Measurements from ENCODE around the gene PLXNB3.
A peak's percentile ranks its signal among the peaks of the same experiment; 100 is the strongest.

PLXNB3 gene

DNA sequence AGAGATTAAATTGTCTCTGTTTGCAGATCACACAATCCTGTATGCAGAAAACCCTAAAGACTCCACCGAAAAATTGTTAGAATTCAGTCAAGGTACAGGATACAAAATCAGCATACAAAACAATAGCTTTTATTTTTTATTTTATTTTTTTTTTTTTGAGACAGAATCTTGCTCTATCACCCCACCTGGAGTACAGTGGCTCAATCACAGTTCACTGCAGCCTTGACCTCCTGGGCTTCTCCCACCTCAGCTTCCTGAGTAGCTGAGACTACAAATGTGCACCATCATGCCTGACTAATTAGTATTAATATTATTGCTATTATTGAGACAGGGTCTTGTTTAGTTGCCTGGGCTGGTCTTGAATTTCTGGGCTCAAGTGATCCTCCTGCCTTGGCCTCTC is 8.9 kb upstream of the PLXNB3 start:
- no peak for DNase-seq (ENCODE audit: low spot score)

DNA sequence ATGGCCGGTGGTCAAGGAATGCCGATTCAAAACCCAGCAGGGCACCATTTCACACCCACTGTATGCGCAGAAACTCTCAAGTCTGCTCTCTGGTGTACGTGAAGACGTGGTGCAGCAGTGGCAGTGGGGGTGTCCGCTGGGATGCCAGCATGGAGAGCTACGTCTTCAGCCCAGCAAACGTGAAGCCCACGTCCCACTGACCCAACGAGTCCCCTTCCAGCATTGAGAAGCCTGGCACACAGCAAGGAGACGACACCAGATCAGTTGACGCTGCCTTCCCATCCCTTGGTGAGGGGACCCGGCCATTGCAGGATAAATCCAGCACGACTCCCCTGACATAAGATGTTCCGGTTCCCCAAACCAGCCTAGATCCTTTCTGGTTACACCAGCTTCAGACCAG is 2.2 kb upstream of the PLXNB3 start:
- no peak for DNase-seq (ENCODE audit: low spot score)

DNA sequence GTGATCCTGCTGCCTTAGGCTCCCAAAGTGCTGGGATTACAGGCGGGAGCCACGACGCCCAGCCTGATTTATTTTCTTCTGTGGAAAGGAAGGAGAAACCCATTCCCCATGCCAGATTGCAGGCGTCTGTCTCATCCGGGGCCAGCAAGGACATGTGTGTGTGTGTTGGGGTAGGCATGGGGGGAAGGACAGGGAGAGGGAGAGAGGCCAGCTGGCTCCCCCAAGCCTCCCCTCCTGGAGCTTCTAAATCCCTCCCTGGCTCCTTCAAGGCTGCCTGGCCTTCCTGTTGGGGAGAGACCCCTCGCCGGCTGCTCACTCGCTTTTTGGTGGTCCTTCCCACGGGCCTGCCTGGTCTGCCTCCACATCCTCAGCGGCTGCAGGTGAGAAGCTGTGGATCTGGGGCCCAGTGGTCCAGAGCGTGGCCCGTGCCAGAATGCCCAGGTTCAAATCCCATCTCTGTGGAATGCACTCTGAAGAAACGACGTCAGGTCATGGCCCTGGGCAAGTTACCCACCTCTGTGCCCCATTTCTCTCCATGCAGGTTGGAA is 1.3 kb upstream of the PLXNB3 start:
- DNase-seq (ENCODE audit: low spot score) = no peak

DNA sequence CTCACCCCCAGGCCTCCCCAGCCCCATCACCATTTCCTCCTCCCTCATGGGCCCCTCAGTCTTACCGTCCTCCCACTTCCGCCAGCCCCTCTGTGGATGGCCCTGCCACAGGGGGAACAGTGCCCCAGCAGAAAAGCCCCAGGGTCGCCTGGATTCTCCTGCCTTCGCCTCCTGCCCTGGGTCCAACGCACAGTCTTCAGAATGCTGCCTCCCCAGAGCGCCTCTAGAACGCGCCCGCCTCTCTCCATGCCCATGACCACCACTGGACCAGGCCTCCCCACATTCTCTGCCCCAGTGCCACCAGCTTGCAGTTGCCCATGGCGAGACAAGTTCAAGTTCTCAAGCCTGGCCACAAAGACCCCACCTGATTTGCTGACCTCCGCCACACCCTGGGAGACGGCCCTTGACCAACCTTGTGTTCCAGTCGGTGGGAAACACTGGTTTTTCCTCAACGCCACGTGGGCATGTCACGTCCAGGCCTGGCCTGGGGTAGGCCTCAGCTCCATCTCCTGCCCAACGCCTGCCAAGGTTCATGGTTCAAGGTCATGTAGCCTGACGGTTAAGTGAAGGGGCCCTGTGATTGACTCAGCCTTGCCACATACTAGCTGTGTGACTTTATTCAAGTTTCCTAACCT is 634 bp upstream of the PLXNB3 start:
- DNase-seq (ENCODE audit: low spot score) = no peak

DNA sequence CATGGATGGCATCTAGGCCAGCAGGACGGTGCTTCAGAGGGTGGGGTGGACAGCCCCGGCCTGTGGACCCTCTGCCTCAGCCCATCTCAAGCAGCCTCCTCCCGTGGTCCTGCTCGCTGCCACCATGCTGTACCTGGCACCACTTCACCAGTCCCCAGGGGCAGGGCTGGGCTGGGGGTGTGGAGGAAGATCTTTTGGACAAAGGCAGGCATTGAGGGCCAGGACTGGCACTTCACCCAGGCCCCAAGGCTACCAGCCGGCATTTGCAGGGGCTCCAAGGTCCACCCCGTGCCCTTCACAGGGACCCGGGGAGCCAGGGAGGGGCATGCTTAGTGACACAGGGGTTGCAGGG is 713 bp downstream of the PLXNB3 start:
- no peak for DNase-seq (ENCODE audit: low spot score)

DNA sequence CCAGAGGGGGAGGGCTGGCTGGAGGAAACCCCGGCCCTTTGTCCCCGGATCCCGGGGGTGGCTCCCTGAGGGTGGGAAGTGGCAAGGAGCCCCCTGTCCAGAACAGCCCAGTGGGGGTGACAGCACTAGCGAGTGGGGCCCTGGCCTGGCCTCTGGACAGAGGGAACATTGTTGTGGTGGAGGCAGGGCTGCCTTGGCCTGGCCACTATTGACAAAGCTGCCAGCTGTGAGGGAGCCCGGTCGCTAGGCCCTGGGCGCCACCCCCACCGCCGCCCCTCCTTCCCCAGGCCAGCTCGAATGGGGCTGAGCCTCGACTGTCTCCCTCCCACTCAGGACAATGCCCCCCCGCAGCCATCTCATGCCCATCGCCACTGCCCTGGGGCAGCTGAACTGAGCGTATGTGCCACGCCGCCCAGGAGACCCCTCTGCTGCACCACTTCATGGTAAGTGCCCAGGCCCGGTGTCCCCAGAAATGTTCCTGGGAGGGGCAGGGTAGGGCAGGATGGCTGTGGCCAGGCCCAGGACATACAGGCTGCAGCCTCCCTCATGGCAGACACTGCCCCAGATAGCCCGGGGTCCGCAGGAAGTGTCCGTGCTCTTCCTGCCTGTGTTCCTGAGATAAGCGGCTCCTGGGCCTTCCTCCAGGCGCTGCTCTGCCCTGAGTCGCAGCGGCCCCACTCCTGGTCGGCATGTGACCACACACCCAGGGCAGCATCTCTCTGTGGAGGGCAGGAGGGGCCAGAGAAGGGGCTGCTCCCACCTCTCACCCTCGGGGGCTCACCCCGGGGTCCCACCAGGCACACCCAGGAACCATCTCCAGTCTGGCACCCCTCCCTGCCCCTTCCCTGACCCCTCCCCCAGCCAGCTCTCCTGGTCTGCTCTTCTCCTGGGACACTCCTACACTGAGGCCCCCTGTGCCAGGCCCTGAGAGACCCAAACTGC is 1.4 kb downstream of the PLXNB3 start:
- DNase-seq (ENCODE audit: low spot score) = peak; percentile 89

DNA sequence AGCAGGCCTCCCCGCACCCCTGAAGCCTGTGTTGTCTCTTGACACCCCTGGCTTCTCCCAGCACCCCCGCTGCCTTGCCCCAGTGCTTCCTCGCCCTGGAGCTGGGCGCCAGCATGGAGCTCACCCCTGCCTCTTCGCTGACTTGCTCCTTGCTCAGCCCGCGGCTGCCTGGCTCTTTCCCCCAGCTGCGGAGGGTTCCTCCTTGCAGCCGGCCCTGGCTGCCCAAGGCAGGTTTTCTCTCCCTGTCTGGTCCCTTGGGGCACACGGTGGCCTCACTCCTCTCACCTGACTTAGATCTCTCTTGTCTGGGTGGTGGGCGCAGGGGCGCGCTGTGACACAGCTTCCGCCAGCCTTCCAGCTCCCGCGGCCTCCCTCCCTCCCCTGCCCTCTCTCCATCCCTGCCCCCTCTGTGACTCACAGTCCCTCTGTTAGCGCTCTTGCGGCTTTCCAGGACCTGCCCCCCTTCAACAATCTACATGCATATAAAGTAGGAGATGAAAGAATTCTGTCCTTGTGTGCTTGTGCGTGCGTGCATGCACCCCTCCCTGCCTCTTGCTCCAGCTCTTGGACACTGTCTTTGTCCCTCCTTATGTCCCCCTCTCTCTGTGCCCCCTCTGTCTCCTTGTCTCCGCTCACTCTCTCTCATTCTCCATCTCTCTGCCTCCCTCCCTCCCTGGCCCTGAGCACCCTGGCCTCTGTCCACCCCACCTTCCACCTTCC is 2.2 kb downstream of the PLXNB3 start:
- DNase-seq (ENCODE audit: low spot score) = peak; percentile 71

DNA sequence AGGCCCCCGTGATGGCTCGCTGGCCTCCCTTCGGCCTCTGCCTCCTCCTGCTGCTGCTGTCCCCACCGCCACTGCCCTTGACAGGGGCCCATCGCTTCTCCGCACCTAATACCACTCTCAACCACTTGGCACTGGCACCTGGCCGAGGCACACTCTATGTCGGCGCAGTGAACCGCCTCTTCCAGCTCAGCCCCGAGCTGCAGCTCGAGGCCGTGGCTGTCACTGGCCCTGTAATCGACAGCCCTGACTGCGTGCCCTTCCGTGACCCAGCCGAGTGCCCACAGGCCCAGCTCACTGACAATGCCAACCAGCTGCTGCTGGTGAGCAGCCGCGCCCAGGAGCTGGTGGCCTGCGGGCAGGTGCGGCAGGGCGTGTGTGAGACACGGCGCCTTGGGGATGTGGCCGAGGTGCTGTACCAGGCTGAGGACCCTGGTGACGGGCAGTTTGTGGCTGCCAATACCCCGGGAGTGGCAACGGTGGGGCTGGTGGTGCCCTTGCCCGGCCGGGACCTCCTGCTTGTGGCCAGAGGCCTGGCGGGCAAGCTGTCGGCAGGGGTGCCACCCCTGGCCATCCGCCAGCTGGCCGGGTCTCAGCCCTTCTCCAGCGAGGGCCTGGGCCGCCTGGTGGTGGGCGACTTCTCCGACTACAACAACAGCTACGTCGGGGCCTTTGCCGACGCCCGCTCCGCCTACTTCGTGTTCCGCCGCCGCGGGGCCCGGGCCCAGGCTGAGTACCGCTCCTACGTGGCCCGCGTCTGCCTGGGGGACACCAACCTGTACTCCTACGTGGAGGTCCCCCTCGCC is 3.0 kb downstream of the PLXNB3 start:
- DNase-seq (ENCODE audit: low spot score) = no peak

DNA sequence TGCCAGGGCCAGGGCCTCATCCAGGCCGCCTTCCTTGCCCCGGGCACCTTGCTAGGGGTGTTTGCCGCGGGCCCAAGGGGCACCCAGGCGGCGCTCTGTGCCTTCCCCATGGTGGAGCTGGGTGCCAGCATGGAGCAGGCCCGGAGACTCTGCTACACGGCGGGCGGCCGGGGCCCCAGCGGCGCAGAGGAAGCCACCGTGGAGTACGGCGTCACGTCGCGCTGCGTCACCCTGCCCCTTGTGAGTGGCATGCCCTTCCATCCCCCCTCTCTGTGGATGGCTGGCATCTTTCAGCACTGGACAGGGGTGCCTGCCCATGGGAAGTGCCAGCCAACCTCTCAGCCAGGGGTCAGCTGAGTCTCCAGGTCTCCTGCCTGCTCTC is 3.6 kb downstream of the PLXNB3 start:
- no peak for DNase-seq (ENCODE audit: low spot score)

DNA sequence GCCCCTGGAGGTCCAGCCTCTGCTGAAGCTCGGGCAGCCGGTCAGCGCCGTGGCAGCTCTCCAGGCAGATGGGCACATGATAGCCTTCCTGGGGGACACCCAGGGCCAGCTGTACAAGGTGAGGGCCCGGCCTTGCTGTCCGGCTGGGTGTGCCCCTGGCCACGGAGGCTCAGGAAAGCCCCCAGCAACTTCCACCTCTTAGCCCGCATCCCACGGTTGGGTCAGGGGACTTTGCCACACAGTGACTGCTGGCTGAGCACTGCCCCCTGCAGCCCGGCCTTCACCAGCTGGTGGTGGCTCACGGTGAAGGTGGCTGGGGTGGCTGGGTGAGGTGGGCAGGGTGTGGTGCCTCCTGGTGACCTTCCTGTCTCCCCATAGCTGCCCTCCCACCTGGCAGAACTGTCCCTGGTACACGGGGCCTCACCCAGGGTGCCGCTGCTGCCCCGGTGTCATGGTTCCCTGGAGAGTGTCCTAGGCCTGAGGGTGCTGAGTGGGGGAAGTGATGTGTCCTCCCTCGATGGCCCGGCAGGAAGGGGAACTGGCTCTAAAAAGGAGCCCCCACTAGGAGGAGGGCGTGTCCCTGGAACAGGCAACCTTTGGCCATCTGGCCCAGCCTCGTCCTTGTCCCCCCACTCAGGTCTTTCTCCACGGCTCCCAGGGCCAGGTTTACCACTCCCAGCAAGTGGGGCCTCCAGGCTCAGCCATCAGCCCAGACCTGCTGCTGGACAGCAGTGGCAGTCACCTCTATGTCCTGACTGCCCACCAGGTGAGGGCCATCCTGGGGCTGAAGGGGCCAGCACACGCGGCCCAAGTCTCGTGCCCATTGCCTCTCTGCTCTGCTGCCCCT is 4.5 kb downstream of the PLXNB3 start:
- DNase-seq (ENCODE audit: low spot score) = no peak

DNA sequence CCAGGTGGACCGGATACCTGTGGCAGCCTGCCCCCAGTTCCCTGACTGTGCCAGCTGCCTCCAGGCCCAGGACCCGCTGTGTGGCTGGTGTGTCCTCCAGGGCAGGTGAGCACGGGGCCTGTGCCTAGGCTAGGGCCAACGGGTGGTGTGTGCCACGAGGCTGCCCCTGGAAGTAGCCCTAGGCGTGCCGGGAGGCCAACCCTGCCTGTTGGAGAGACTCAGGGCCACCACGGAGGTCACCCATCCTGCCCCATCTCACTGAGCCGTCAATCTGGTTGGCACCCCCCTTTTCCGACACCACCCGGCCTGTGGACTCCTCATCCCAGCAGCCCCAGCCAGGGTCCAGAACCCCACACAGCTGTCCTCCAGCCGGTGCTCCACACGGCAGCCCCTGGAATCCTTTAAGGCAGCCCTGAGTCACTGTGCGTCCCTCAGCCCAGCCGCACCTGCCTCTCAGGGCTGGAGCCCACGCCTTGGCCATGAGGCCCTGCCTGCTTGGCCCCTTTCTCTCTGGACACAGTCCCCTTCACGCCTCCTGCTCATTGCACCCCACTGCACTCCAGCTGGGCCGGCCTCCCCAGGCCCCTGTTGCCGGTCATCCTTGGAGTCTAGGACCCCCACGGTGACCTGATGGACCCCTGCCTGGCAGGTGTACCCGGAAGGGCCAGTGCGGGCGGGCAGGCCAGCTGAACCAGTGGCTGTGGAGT is 5.3 kb downstream of the PLXNB3 start:
- no peak for DNase-seq (ENCODE audit: low spot score)

DNA sequence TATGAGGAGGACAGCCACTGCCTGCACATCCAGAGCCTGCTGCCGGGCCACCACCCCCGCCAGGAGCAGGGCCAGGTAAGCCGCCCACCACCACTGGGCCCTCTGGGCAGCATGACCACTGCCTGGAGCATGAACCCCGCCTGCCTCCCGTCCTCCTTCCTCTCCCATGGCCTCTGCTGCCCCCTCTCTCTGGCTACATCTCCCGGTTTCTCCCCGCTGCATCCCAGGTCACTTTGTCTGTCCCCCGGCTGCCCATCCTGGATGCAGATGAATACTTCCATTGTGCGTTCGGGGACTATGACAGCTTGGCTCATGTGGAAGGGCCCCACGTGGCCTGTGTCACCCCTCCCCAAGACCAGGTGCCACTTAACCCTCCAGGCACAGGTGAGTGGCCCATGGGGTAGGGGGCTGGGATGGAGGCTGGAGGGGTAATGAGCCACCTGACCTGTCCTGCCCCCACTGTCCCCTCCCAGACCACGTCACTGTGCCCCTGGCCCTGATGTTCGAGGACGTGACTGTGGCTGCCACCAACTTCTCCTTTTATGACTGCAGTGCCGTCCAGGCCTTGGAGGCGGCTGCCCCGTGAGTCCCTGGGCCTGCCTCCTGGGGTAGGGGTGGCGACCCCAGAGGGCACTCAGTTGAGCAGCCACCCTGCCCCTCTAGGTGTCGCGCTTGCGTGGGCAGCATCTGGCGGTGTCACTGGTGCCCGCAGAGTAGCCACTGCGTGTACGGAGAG is 6.0 kb downstream of the PLXNB3 start:
- peak; percentile 31 for DNase-seq (ENCODE audit: low spot score)

DNA sequence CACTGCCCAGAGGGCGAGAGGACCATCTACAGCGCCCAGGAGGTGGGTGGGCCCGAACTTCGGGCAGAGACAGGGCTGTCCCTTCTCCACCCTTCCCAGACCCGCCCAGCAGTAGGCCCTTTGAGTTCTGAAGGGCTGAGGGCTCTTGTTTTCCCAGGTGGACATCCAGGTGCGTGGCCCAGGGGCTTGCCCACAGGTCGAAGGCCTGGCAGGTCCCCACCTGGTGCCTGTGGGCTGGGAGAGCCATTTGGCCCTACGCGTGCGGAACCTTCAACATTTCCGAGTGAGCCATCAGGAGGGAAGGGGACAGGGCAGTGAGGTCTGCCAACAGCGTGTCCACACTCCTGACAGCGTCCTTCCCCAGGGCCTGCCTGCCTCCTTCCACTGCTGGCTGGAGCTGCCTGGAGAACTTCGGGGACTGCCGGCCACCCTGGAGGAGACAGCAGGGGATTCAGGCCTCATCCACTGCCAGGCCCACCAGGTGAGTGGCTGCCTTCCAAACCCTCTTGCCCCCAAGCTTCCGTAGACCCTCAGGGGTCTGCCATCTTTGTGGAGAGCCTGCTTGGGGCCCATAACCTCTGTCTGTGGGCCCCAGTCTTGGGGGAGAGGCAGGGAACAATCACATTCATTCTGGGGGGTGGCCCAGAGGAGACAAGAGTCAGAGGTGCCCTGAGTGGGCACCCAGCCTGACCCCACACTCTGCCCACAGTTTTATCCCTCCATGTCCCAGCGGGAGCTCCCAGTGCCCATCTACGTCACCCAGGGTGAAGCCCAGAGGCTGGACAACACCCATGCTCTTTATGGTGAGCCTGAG is 6.8 kb downstream of the PLXNB3 start:
- no peak for DNase-seq (ENCODE audit: low spot score)

DNA sequence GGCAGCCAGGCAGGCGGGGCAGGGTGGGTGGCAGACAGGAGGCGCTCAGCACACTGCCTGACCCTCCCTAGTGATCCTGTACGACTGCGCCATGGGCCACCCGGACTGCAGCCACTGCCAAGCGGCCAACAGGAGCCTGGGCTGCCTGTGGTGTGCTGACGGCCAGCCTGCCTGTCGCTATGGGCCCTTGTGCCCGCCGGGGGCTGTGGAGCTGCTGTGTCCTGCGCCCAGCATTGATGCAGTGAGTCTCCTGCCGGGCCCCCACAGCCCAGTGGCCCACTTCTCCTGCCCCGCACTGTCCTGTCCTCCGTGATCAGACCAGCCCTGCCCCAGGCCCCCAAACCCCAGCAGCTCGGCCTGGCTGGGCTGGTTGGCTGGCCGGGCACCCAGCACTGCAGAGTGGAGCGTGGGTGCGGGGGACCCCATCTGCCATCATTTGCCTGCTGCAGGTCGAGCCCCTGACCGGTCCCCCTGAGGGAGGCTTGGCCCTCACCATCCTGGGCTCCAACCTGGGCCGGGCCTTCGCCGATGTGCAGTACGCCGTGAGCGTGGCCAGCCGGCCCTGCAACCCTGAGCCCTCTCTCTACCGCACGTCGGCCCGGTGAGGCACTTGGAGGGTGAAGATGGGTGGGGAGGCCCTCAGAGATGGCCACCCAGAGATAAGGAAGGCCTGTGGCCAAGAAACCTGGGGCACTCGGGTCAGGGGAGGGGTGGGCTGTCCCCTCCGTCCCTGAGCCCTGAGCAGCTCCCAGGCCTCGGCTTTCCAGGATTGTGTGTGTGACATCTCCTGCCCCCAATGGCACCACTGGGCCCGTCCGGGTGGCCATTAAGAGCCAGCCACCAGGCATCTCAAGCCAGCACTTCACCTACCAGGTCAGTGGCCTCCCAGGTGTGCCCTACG is 7.6 kb downstream of the PLXNB3 start:
- DNase-seq (ENCODE audit: low spot score) = no peak

DNA sequence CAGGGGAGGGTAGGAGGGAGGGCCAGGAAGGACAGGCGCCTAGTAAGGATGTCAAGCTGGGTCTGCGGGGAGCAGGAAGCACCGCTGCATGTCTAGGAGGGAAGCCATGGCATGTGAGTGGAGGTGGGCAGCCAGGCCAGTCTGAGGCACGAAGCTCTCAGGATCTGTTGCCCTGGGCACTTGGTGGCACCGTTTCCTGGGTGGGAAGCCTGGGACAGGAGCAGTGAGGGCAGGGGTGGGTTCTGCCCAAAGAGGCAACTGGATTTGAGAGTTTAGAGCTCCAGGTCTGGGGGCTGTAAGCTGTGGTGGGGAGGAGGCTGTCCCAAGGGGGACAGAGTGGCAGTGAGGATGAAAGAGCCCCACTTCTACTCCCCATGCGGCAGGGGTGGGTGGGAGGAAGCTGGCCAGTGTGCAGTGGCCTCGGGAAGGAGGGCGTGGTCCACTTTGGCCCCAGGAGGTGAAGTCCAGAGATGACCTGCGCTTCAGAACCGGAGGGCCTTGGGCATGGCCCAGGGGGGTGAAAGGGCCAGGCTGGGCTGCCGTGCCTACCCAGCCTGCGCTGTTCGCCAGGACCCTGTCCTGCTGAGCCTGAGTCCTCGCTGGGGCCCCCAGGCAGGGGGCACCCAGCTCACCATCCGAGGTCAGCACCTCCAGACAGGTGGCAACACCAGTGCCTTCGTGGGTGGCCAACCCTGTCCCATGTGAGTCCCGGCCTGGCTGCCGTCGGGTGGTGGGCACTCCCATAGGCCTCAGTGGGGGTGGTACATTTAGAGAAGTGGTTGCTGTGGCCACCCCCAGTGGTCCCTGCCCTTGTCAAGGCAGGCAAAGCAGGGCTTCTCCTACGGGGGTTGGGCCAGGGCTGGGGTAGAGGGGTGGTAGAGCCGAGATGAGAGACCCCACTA is 8.5 kb downstream of the PLXNB3 start:
- no peak for DNase-seq (ENCODE audit: low spot score)

DNA sequence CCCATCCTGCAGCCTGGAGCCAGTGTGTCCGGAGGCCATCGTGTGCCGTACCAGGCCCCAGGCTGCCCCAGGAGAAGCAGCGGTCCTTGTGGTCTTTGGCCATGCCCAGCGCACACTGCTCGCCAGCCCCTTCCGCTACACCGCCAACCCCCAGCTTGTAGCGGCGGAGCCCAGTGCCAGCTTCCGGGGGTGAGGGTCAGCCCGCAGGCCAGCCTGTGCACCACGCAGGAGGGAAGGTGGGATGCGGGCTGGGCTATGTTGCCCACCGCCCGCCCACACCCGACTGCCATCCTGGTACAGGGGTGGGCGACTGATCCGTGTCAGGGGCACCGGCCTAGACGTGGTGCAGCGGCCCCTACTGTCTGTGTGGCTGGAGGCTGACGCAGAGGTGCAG is 9.2 kb downstream of the PLXNB3 start:
- no peak for DNase-seq (ENCODE audit: low spot score)

Measured in pons (tissue), 1 donor.